Psoas muscle (tissue), 8 donors: ENCODE data around the gene LONRF3. TPM values are rescaled to one million over a fixed set of nuclear protein-coding genes. Genes with fewer than 3 reads are reported as not detected.
A peak's percentile ranks its signal among the peaks of the same experiment; 100 is the strongest.

Experiments used
- ATAC-seq, 4 donors: fragments of 200-7000 bp; cut with Tn5 transposase; one replicate each; pipeline ENCODE4 v1.9.1; 2020; ENCODE audit warnings: moderate library complexity in 3 of 4, mild to moderate bottlenecking in 2 of 4
- DNase-seq, 2 donors: peaks; one replicate each; pipeline ENCODE4 v3.0.0-alpha.2; 2020
- H3K27ac ChIP-seq: fragments of 200-600 bp; one replicate; pipeline ENCODE4 v1.8.0; 2022
- H3K27me3 ChIP-seq, 3 donors: fragments of 200-600 bp in 1 of 3; one replicate each; pipeline versions ENCODE4 v1.6.1 to v1.8.0; 2013 to 2022; ENCODE audit warnings: low read length in 2 of 3, mild to moderate bottlenecking in 2 of 3, moderate library complexity in 1 of 3; ENCODE audit not compliant: insufficient read depth in 3 of 3
- H3K36me3 ChIP-seq, 2 donors: fragments of 200-600 bp in 1 of 2; one replicate each; pipeline versions ENCODE4 v1.6.1 to v1.8.0; 2013 to 2022; ENCODE audit warnings: low read depth in 1 of 2, mild to moderate bottlenecking in 1 of 2, moderate library complexity in 1 of 2; ENCODE audit not compliant: insufficient read depth in 1 of 2
- H3K4me1 ChIP-seq: fragments of 200-600 bp; one replicate; pipeline ENCODE4 v1.8.0; 2022
- H3K4me3 ChIP-seq: fragments of 200-600 bp; one replicate; pipeline ENCODE4 v1.8.0; 2022; ENCODE audit warnings: mild to moderate bottlenecking
- H3K9me3 ChIP-seq: fragments of 200-600 bp; one replicate; pipeline ENCODE4 v1.8.0; 2022
- CTCF ChIP-seq: fragments of 200-600 bp; IDR thresholded peaks from one replicate; pipeline ENCODE4 v1.8.0; 2022; ENCODE audit warnings: antibody characterized with exemption
- WGBS, 3 donors: extraction: QIAGEN DNeasy Blood & Tissue Kit; methylation state at CpG; one replicate each; pipeline versions ENCODE4 v1.1.6 to v1.1.7; 2013; 5-methylcytosine and 5-hydroxymethylcytosine counted together
- intact Hi-C, 2 donors: fragments of 100-400 bp; cut with DNase I; formaldehyde crosslinking; loops; one replicate each; pipeline versions ENCODE4 v1.11.0 to v1.14.2; 2022
- polyA plus RNA-seq, 3 donors: library from polyadenylated mRNA; stranded (reverse); fragments of 200-250 nt; gene quantifications; one replicate each; pipeline ENCODE4 v1.2.3, GENCODE V29; 2013
- total RNA-seq, 4 donors: library from RNA; stranded (reverse); fragmentation: NEBNext Ultra II Directional in 2 of 4; extraction: Animal tissue kit (Norgen Biotek cat#: 25700) in 2 of 4; gene quantifications; one replicate each; pipeline versions ENCODE4 v1.2.1 to v1.2.4, GENCODE V29; 2021 to 2023
- donor health status: healthy with polysubstance abuse.
- donor health status: DM: no; HTN: no; CAD: no; lungs with moderate emphysema.
- donor health status: Bipolar disorder and iron deficiency.
- donor health status: healthy.
- donor health status: DM: yes; HTN: yes; CAD: no.
- donor health status: DM: no; HTN: no; CAD: no.
- donor health status: DM: no; HTN: no; CAD: no.
- donor health status: DM: yes; HTN: yes; CAD: no.

LONRF3 gene
- total and polyA plus RNA-seq, 7 donors = 8.4 to 55.8 (median 20.2) TPM

GRCh38 chrX:118973389-118974087 is 880 bp upstream of the LONRF3 start:
- peak in 1 of 4 donors; percentile 18 for ATAC-seq
- Histone ChIP-seq H3K4me1 (no peaks in the 10 kb centered on the region), H3K9me3 (no peaks in the 10 kb centered on the region), H3K27me3 (peaks cover 0 to 15% (median 0%) of the 10 kb centered on the region in 3 donors), H3K36me3 (peaks cover 0 to 11% of the 10 kb centered on the region in 2 donors), H3K4me3 (peak overlapping the region; percentile 85), H3K27ac (no peak overlapping the region)
- intact Hi-C loops = loop anchor here (2.0 to 10.0 kb wide), 2 partner anchors 109 kb away; no protein-coding TSS in a partner anchor
- 14 to 38% (median 16%) methylated on average over 19 to 43 of the region's 43 CpGs for WGBS, 3 donors
- peak; percentile 37 to 68 for DNase-seq
- no peak for TF ChIP-seq CTCF

- Histone ChIP-seq H3K36me3 (peaks cover 0 to 27% of the 10 kb centered on the region in 2 donors), H3K27me3 (peaks cover 0 to 15% (median 0%) of the 10 kb centered on the region in 3 donors), H3K9me3 (no peaks in the 10 kb centered on the region), H3K4me3 (peak overlapping the region; percentile 85), H3K4me1 (no peaks in the 10 kb centered on the region), H3K27ac (peak overlapping the region; percentile 97)
- TF ChIP-seq CTCF = no peak
- 0 to 45% (median 1%) methylated on average over 13 to 82 of the region's 82 CpGs for WGBS, 3 donors
- intact Hi-C loops = loop anchor here (2.0 to 10.0 kb wide), 2 partner anchors 110 kb away; no protein-coding TSS in a partner anchor
- DNase-seq = peak; percentile 48 to 72
- ATAC-seq = peak; percentile 30 to 41 (median 38)
Observed at GRCh38 chrX:118974908-118975671, 672 bp downstream of the LONRF3 start.

- H3K36me3 ChIP-seq = peaks cover 0 to 35% of the 10 kb centered on the region in 2 donors
- ATAC-seq (peak; percentile 81 to 87 (median 84)), DNase-seq (peak; percentile 88 to 95)
- peak overlapping the region; percentile 85 for H3K4me3 ChIP-seq
- no peaks in the 10 kb centered on the region for H3K9me3 ChIP-seq
- intact Hi-C loops = loop anchor here (2.0 to 10.0 kb wide), 2 partner anchors 111 kb away; no protein-coding TSS in a partner anchor
- H3K27ac ChIP-seq = peak overlapping the region; percentile 97
- TF ChIP-seq CTCF = no peak
- WGBS, 3 donors = 0 to 32% (median 0%) methylated on average over 23 to 61 of the region's 64 CpGs
- peaks cover 0 to 15% (median 0%) of the 10 kb centered on the region in 3 donors for H3K27me3 ChIP-seq
- H3K4me1 ChIP-seq = no peaks in the 10 kb centered on the region
Observed at GRCh38 chrX:118975831-118976598, 1.6 kb downstream of the LONRF3 start.

- 11 to 29% (median 11%) methylated on average over 14 to 17 of the region's 17 CpGs for WGBS, 3 donors
- DNase-seq = peak; percentile 47 to 80
- Histone ChIP-seq H3K4me1 (no peaks in the 10 kb centered on the region), H3K9me3 (no peaks in the 10 kb centered on the region), H3K36me3 (peaks cover 0 to 39% of the 10 kb centered on the region in 2 donors), H3K27me3 (peaks cover 0 to 12% (median 0%) of the 10 kb centered on the region in 3 donors), H3K27ac (peak overlapping the region; percentile 97), H3K4me3 (peak overlapping the region; percentile 85)
- intact Hi-C loops = loop anchor here in 1 of 2 donors (10.0 kb wide), 1 partner anchor 112 kb away; no protein-coding TSS in a partner anchor
- TF ChIP-seq CTCF = no peak
- ATAC-seq = peak; percentile 19 to 48 (median 34)
Observed at GRCh38 chrX:118976599-118977340, 2.4 kb downstream of the LONRF3 start.
